Hepatocyte (in vitro differentiated cells): ENCODE data around the gene BCOR.

Experiments
- CTCF ChIP-seq: fragments of 200-600 bp; sonication (generic); IDR thresholded peaks from 2 replicates; pipeline ENCODE4 v1.5.1; 2016; ENCODE audit warnings: antibody characterized with exemption, mild to moderate bottlenecking; ENCODE audit not compliant: poor library complexity
- EZH2phosphoT487 ChIP-seq: fragments of 200-600 bp; sonication (generic); IDR thresholded peaks from one replicate; pipeline ENCODE4 v1.6.1; 2018; ENCODE audit warnings: antibody characterized with exemption, mild to moderate bottlenecking, low read depth, moderate library complexity; ENCODE audit not compliant: unreplicated experiment, severe bottlenecking

GRCh38 chrX:40058719-40059118 lies 39.0 kb downstream of the BCOR start:
- TF ChIP-seq CTCF = no peak
- no peak for TF ChIP-seq EZH2phosphoT487
